RWPE1 (cell line): ENCODE results near the gene SKP2.

Experiments
- CTCF ChIA-PET: fragments of 350-600 bp; sonication (Branson Sonifier 250); formaldehyde crosslinking; extraction: SDS; loops from one replicate; lab custom pipeline; 2021; lab: Yijun Ruan, JAX
- POLR2A ChIA-PET: fragments of 400-600 bp; formaldehyde crosslinking; extraction: SDS; loops from one replicate; lab custom pipeline; 2020; ENCODE audit warnings: antibody characterized with exemption; ENCODE audit not compliant: low non-redundant PET; lab: Yijun Ruan, JAX
- DNase-seq: peaks from one replicate; pipeline ENCODE4 v3.0.0; 2012; ENCODE audit warnings: low spot score
- H3K27ac ChIP-seq: fragments of 450-650 bp; 2 replicates; pipeline ENCODE4 v1.5.1; 2017
- CTCF ChIP-seq: fragments of 450-650 bp; conservative IDR thresholded peaks from 2 replicates; pipeline ENCODE4 v1.5.1; 2017; ENCODE audit warnings: low read depth, mild to moderate bottlenecking

Gene SKP2

GRCh38 chr5:36215910-36216309 is 64.0 kb downstream of the SKP2 start:
- CTCF ChIA-PET, result no interaction called here
- POLR2A ChIA-PET, result no interaction called here

GRCh38 chr5:36217567-36217966 is 65.7 kb downstream of the SKP2 start:
- CTCF ChIA-PET, result interaction anchor here (0.6 to 0.7 kb wide), 2 partner anchors 165 to 459 kb away, joined by 3 to 5 read pairs; no protein-coding TSS in a partner anchor
- POLR2A ChIA-PET, result no interaction called here

More at GRCh38 chr5:36215910-36216309, 64.0 kb downstream of the SKP2 start:
- no peak for TF ChIP-seq CTCF
- H3K27ac ChIP-seq, result no peak overlapping the region
- no peak for DNase-seq

GRCh38 chr5:36217988-36218387 is 66.1 kb downstream of the SKP2 start:
- CTCF ChIA-PET, result interaction anchor here (0.6 to 0.7 kb wide), 2 partner anchors 165 to 458 kb away, joined by 3 to 5 read pairs; no protein-coding TSS in a partner anchor

More at GRCh38 chr5:36217567-36217966, 65.7 kb downstream of the SKP2 start:
- H3K27ac ChIP-seq, result no peak overlapping the region
- no peak for TF ChIP-seq CTCF
- DNase-seq, result no peak

GRCh38 chr5:36222620-36223019 is 70.7 kb downstream of the SKP2 start:
- DNase-seq, result no peak
- POLR2A ChIA-PET, result no interaction called here
- CTCF ChIA-PET, result interaction anchor here (0.5 kb wide), 1 partner anchor 43 kb away, joined by 7 read pairs; no protein-coding TSS in a partner anchor
- H3K27ac ChIP-seq, result no peak overlapping the region
- no peak for TF ChIP-seq CTCF

More at GRCh38 chr5:36217988-36218387, 66.1 kb downstream of the SKP2 start:
- H3K27ac ChIP-seq, result no peak overlapping the region
- POLR2A ChIA-PET, result no interaction called here
- TF ChIP-seq CTCF, result no peak
- DNase-seq, result no peak

- no peak overlapping the region for H3K27ac ChIP-seq
- TF ChIP-seq CTCF, result no peak
- CTCF ChIA-PET, result interaction anchor here (0.7 to 0.9 kb wide), 2 partner anchors 49 to 140 kb away, joined by 3 to 5 read pairs; no protein-coding TSS in a partner anchor
- DNase-seq, result no peak
- POLR2A ChIA-PET, result no interaction called here
Observed at GRCh38 chr5:36227046-36227445, 75.1 kb downstream of the SKP2 start.

- CTCF ChIA-PET, result no interaction called here
- POLR2A ChIA-PET, result no interaction called here
- no peak for DNase-seq
- no peak for TF ChIP-seq CTCF
- no peak overlapping the region for H3K27ac ChIP-seq
Observed at GRCh38 chr5:36228505-36228904, 76.6 kb downstream of the SKP2 start.
